ENCODE data around the gene FNDC1.
A peak's percentile ranks its signal among the peaks of the same experiment; 100 is the strongest.

DNA sequence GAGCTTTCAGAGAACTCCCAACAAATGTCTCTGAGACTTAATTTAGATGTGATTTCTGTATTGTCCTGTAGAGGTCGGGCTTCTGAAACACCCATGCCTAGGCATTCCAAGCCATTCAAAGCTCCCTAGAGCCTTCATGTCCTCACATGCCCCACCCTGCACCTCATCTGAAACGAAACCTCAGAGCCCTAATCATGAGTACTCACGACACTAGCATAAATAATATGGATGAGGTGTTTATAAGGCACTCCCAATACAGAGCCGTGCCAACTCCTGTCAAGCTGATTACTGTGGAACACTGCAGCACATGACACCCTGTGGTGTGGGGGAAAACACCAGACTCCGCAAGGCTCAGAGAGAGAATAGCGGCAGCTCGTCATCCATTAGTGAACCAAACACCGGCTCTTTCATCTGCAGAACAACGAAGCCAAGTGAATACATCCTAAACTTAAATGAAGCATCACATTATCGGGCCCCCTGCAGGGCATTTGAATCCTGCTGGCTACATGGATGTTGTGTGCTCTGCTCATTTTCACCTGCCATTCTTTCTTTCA, 83.8 kb downstream of the FNDC1 start:
- TF ChIP-seq POLR2A (IDR thresholded peaks at IDR 0.05), result no peak
- peak in 1 of 3 experiments; percentile 11 for TF ChIP-seq CTCF (IDR thresholded peaks at IDR 0.05)
- TF ChIP-seq POLR2AphosphoS5 (IDR thresholded peaks at IDR 0.05; ENCODE audit: insufficient read depth in 1 of 2, low read depth in 1 of 2), result peak in 1 of 2 donors; percentile 28
